Astrocyte (in vitro differentiated cells and primary cell): ENCODE results near the gene GINS3. TPM values are rescaled to one million over a fixed set of nuclear protein-coding genes. Genes with fewer than 3 reads are reported as not detected.

Source experiments
- DNase-seq: peaks from one replicate; pipeline ENCODE4 v3.0.0-alpha.2; 2010; ENCODE audit warnings: low read depth
- FAIRE-seq: peaks from 2 replicates; lab custom pipeline; 2011; peaks lifted over from hg19 to GRCh38; lab: Jason Lieb, UNC
- H2AFZ ChIP-seq: 2 replicates; pipeline ENCODE4 v1.6.0; 2012; ENCODE audit warnings: low read depth, low read length, inconsistent platforms
- H3K27ac ChIP-seq: 2 replicates; pipeline ENCODE4 v1.5.1; 2011; ENCODE audit warnings: low read depth, low read length, inconsistent platforms
- H3K27me3 ChIP-seq: 2 replicates; pipeline ENCODE4 v1.6.0; 2011; ENCODE audit warnings: low read length, inconsistent platforms; ENCODE audit not compliant: insufficient read depth
- H3K36me3 ChIP-seq: 2 replicates; pipeline ENCODE4 v1.5.1; 2011; ENCODE audit warnings: low read length, inconsistent platforms; ENCODE audit not compliant: insufficient read depth
- H3K4me1 ChIP-seq: 2 replicates; pipeline ENCODE4 v1.5.1; 2011; ENCODE audit warnings: low read length, inconsistent platforms; ENCODE audit not compliant: insufficient read depth
- H3K4me2 ChIP-seq: 2 replicates; pipeline ENCODE4 v1.6.0; 2012; ENCODE audit warnings: low read length, inconsistent platforms
- H3K4me3 ChIP-seq: 2 replicates; pipeline ENCODE4 v1.5.1; 2011; ENCODE audit warnings: low read depth, mild to moderate bottlenecking, low read length, inconsistent platforms; ENCODE audit not compliant: insufficient read depth
- H3K79me2 ChIP-seq: 2 replicates; pipeline ENCODE4 v1.6.0; 2012; ENCODE audit warnings: mild to moderate bottlenecking, low read length, inconsistent platforms; ENCODE audit not compliant: insufficient read depth
- H3K9ac ChIP-seq: 2 replicates; pipeline ENCODE4 v1.6.0; 2012; ENCODE audit warnings: mild to moderate bottlenecking, low read length, inconsistent platforms
- H3K9me3 ChIP-seq: 2 replicates; pipeline ENCODE4 v1.5.1; 2012; ENCODE audit warnings: low read depth, mild to moderate bottlenecking, low read length, inconsistent platforms; ENCODE audit not compliant: insufficient read depth
- H4K20me1 ChIP-seq: 2 replicates; pipeline ENCODE4 v1.6.0; 2012; ENCODE audit warnings: low read length, inconsistent platforms; ENCODE audit not compliant: insufficient read depth
- H3K27ac Mint-ChIP-seq: one replicate; pipeline ENCODE4 v1.8.0; 2021; ENCODE audit warnings: mild to moderate bottlenecking, mixed read lengths; ENCODE audit not compliant: unreplicated experiment
- H3K27me3 Mint-ChIP-seq: one replicate; pipeline ENCODE4 v1.8.0; 2021; ENCODE audit warnings: low read depth, mixed read lengths; ENCODE audit not compliant: unreplicated experiment
- H3K36me3 Mint-ChIP-seq: one replicate; pipeline ENCODE4 v1.8.0; 2021; ENCODE audit warnings: low read depth, mixed read lengths; ENCODE audit not compliant: unreplicated experiment
- H3K4me1 Mint-ChIP-seq: one replicate; pipeline ENCODE4 v1.8.0; 2021; ENCODE audit warnings: low read depth, mixed read lengths; ENCODE audit not compliant: unreplicated experiment
- H3K4me3 Mint-ChIP-seq: one replicate; pipeline ENCODE4 v1.8.0; 2021; ENCODE audit warnings: mild to moderate bottlenecking, moderate library complexity, mixed read lengths; ENCODE audit not compliant: unreplicated experiment
- H3K9me3 Mint-ChIP-seq: one replicate; pipeline ENCODE4 v1.8.0; 2021; ENCODE audit warnings: mild to moderate bottlenecking, mixed read lengths; ENCODE audit not compliant: unreplicated experiment
- CTCF ChIP-seq: IDR thresholded peaks from 2 replicates; pipeline ENCODE4 v1.5.1; 2011; ENCODE audit warnings: low read depth, mild to moderate bottlenecking, inconsistent platforms, low read length, moderate library complexity; ENCODE audit not compliant: insufficient read depth
- EZH2 ChIP-seq: IDR thresholded peaks from 2 replicates; pipeline ENCODE4 v1.6.1; 2012; ENCODE audit warnings: mild to moderate bottlenecking, low read length, inconsistent platforms; ENCODE audit not compliant: insufficient read depth
- total RNA-seq: library from RNA; stranded (reverse); gene quantifications from 2 replicates; pipeline ENCODE4 v1.2.1, GENCODE V29; 2021

Gene GINS3
- total RNA-seq, 1 donor from 2014 or later = 3.6 TPM

GRCh38 chr16:58367252-58367651 lies 25.0 kb upstream of the GINS3 start:
- FAIRE-seq = no peak
- Histone ChIP-seq H4K20me1 (no peaks in the 10 kb centered on the region), H3K4me2 (no peak overlapping the region), H3K9ac (no peak overlapping the region), H3K4me3 (no peak overlapping the region), H3K79me2 (no peaks in the 10 kb centered on the region), H3K36me3 (no peaks in the 10 kb centered on the region), H3K9me3 (no peaks in the 10 kb centered on the region), H3K4me1 (no peaks in the 10 kb centered on the region), H2AFZ (no peak overlapping the region), H3K27me3 (peaks cover 4% of the 10 kb centered on the region), H3K27ac (no peak overlapping the region)
- Mint-ChIP-seq H3K27ac (no peak overlapping the region), H3K27me3 (peaks cover 19% of the 10 kb centered on the region), H3K4me1 (no peaks in the 10 kb centered on the region), H3K9me3 (peaks cover 2% of the 10 kb centered on the region), H3K36me3 (no peaks in the 10 kb centered on the region), H3K4me3 (no peak overlapping the region)
- TF ChIP-seq EZH2 = no peak
- no peak for TF ChIP-seq CTCF
- no peak for DNase-seq

- FAIRE-seq (no peak), DNase-seq (no peak)
- no peak for TF ChIP-seq EZH2
- TF ChIP-seq CTCF = no peak
- peaks cover 4% of the 10 kb centered on the region for H3K27me3 ChIP-seq
- H3K36me3 ChIP-seq = no peaks in the 10 kb centered on the region
- no peak overlapping the region for H3K4me2 ChIP-seq
- Mint-ChIP-seq H3K4me3 (no peak overlapping the region), H3K9me3 (peaks cover 2% of the 10 kb centered on the region), H3K36me3 (no peaks in the 10 kb centered on the region), H3K4me1 (no peaks in the 10 kb centered on the region), H3K27ac (no peak overlapping the region), H3K27me3 (peaks cover 14% of the 10 kb centered on the region)
- no peaks in the 10 kb centered on the region for H3K79me2 ChIP-seq
- no peak overlapping the region for H3K4me3 ChIP-seq
- H4K20me1 ChIP-seq = no peaks in the 10 kb centered on the region
- H3K27ac ChIP-seq = no peak overlapping the region
- H3K4me1 ChIP-seq = no peaks in the 10 kb centered on the region
- no peaks in the 10 kb centered on the region for H3K9me3 ChIP-seq
- H2AFZ ChIP-seq = no peak overlapping the region
- H3K9ac ChIP-seq = no peak overlapping the region
These were observed 20.4 kb upstream of the GINS3 start for GRCh38 chr16:58371841-58372240.

GRCh38 chr16:58375386-58375785 lies 16.9 kb upstream of the GINS3 start:
- Histone ChIP-seq H3K4me2 (no peak overlapping the region), H3K9ac (no peak overlapping the region), H3K4me3 (no peak overlapping the region), H3K36me3 (no peaks in the 10 kb centered on the region), H2AFZ (no peak overlapping the region), H3K79me2 (no peaks in the 10 kb centered on the region), H3K27ac (no peak overlapping the region), H4K20me1 (no peaks in the 10 kb centered on the region), H3K4me1 (no peaks in the 10 kb centered on the region), H3K27me3 (no peaks in the 10 kb centered on the region), H3K9me3 (no peaks in the 10 kb centered on the region)
- no peak overlapping the region for H3K4me3 Mint-ChIP-seq
- H3K9me3 Mint-ChIP-seq = no peaks in the 10 kb centered on the region
- FAIRE-seq (no peak), DNase-seq (no peak)
- no peak overlapping the region for H3K27ac Mint-ChIP-seq
- no peaks in the 10 kb centered on the region for H3K36me3 Mint-ChIP-seq
- TF ChIP-seq EZH2 (no peak), CTCF (no peak)
- H3K27me3 Mint-ChIP-seq = no peaks in the 10 kb centered on the region
- H3K4me1 Mint-ChIP-seq = no peaks in the 10 kb centered on the region
